HCT116 (cell line): ENCODE data around the gene ABCA1. TPM values are rescaled to one million over a fixed set of nuclear protein-coding genes. Genes with fewer than 3 reads are reported as not detected.

Experiments used
- ATAC-seq: fragments of 200-7000 bp; cut with Tn5 transposase; 2 replicates; pipeline ENCODE4 v1.9.1; 2020; ENCODE audit warnings: mild to moderate bottlenecking, moderate library complexity
- BruUV-seq: library from RNA; stranded (reverse); fragments of 400-500 nt; replicated peaks from 2 replicates; lab custom pipeline; 2021; lab: Mats Ljungman, UMichigan
- CTCF ChIA-PET: fragments of 300-600 bp; sonication (Branson Sonifier 250); formaldehyde crosslinking; loops from one replicate; lab custom pipeline; 2021; ENCODE audit warnings: antibody characterized with exemption; lab: Charles Lee
- POLR2A ChIA-PET: fragments of 300-600, 350-600 bp; sonication (Branson Sonifier 250); formaldehyde crosslinking; loops from one replicate; lab custom pipeline; 2021; ENCODE audit warnings: antibody characterized with exemption; lab: Charles Lee
- RAD21 ChIA-PET, 2 experiments: fragments of 300-600 bp; sonication (Branson Sonifier 250); formaldehyde crosslinking; loops; one replicate each; lab custom pipeline; 2023; ENCODE audit warnings: low total read pairs in 2 of 2; ENCODE audit not compliant: uncharacterized antibody in 2 of 2, unreplicated experiment in 2 of 2, low non-redundant PET in 1 of 2; lab: Charles Lee
- DNase-seq: peaks from one replicate; pipeline ENCODE4 v3.0.0-alpha.2; 2010; ENCODE audit warnings: low read depth, low spot score
- H2AFZ ChIP-seq: fragments of 200-600 bp; shearing (Covaris generic), sonication (generic); 2 replicates; pipeline ENCODE4 v1.6.1; 2017; ENCODE audit warnings: low read depth, mixed run types, mixed read lengths, antibody characterized with exemption, low read length; ENCODE audit not compliant: poor library complexity, severe bottlenecking
- H3K27ac ChIP-seq: 2 replicates; pipeline ENCODE4 v1.5.1; 2012; ENCODE audit warnings: low read depth, low read length
- H3K27me3 ChIP-seq: fragments of 200-600 bp; sonication (generic); 2 replicates; pipeline ENCODE4 v1.6.1; 2016; ENCODE audit warnings: mixed run types, low read length, mixed read lengths; ENCODE audit not compliant: insufficient read depth
- H3K36me3 ChIP-seq, 2 experiments: fragments of 200-500 bp in 1 of 2; fragments of 200-600 bp in 1 of 2; sonication (Bioruptor generic) in 1 of 2; sonication (generic) in 1 of 2; 2 replicates each; pipeline versions ENCODE4 v1.5.1 to v1.6.1; 2014 to 2016; ENCODE audit warnings: low read length in 2 of 2, inconsistent platforms in 1 of 2, mixed read lengths in 1 of 2, mixed run types in 1 of 2; ENCODE audit not compliant: insufficient read depth in 2 of 2, control insufficient read depth in 1 of 2
- H3K4me1 ChIP-seq, 2 experiments: fragments of 200-600 bp in 1 of 2; sonication (generic) in 1 of 2; 2 replicates each; pipeline versions ENCODE4 v1.5.1 to v1.6.1; 2012 to 2017; ENCODE audit warnings: low read length in 2 of 2, inconsistent platforms in 1 of 2, mild to moderate bottlenecking in 1 of 2, mixed read lengths in 1 of 2, mixed run types in 1 of 2, moderate library complexity in 1 of 2; ENCODE audit not compliant: insufficient read depth in 2 of 2, control insufficient read depth in 1 of 2
- H3K4me2 ChIP-seq: fragments of 200-600 bp; sonication (generic); 2 replicates; pipeline ENCODE4 v1.6.1; 2017; ENCODE audit warnings: mixed run types, low read length, mixed read lengths
- H3K4me3 ChIP-seq, 2 experiments: fragments of 200-600 bp in 1 of 2; sonication (generic) in 1 of 2; replicated peaks in 1 of 2; 2 replicates each; pipeline ENCODE4 v1.5.1; 2011 to 2016; ENCODE audit warnings: low read length in 2 of 2, control low read depth in 1 of 2, low read depth in 1 of 2, mild to moderate bottlenecking in 1 of 2, mixed read lengths in 1 of 2, mixed run types in 1 of 2
- H3K79me2 ChIP-seq: fragments of 200-600 bp; sonication (generic); 2 replicates; pipeline ENCODE4 v1.6.1; 2017; ENCODE audit warnings: mild to moderate bottlenecking, mixed run types, low read length, moderate library complexity, mixed read lengths; ENCODE audit not compliant: insufficient read depth
- H3K9ac ChIP-seq: fragments of 200-600 bp; sonication (generic); 2 replicates; pipeline ENCODE4 v1.6.1; 2016; ENCODE audit warnings: low read length, mixed read lengths
- H3K9me2 ChIP-seq: fragments of 200-600 bp; sonication (generic), shearing (Covaris generic); 2 replicates; pipeline ENCODE4 v1.6.1; 2017; ENCODE audit warnings: mixed run types, mild to moderate bottlenecking, moderate library complexity; ENCODE audit not compliant: insufficient read depth
- H3K9me3 ChIP-seq, 2 experiments: fragments of 200-500 bp in 1 of 2; fragments of 200-600 bp in 1 of 2; sonication (Bioruptor generic) in 1 of 2; sonication (generic) in 1 of 2; 2 replicates each; pipeline ENCODE4 v1.6.1; 2014 to 2017; ENCODE audit warnings: low read length in 2 of 2, mixed read lengths in 2 of 2, inconsistent platforms in 1 of 2, low read depth in 1 of 2, mild to moderate bottlenecking in 1 of 2, mixed run types in 1 of 2, moderate library complexity in 1 of 2; ENCODE audit not compliant: control insufficient read depth in 1 of 2, insufficient read depth in 1 of 2
- H4K20me1 ChIP-seq: fragments of 200-600 bp; sonication (generic), shearing (Covaris generic); 2 replicates; pipeline ENCODE4 v1.6.1; 2017; ENCODE audit warnings: mixed run types, mild to moderate bottlenecking, moderate library complexity; ENCODE audit not compliant: insufficient read depth
- ATF3 ChIP-seq: IDR thresholded peaks from 2 replicates; pipeline ENCODE4 v1.6.1; 2012
- CBX3 ChIP-seq: IDR thresholded peaks from 2 replicates; pipeline ENCODE4 v1.6.1; 2012; ENCODE audit warnings: low read depth
- CTCF ChIP-seq, 3 experiments: fragments of 200-600 bp in 1 of 3; sonication (generic) in 1 of 3; IDR thresholded peaks in 2 of 3; conservative IDR thresholded peaks in 1 of 3; 2 replicates each; pipeline ENCODE4 v1.5.1; 2012 to 2017; ENCODE audit warnings: low read depth in 2 of 3, low read length in 2 of 3, antibody characterized with exemption in 1 of 3, borderline replicate concordance in 1 of 3, control low read depth in 1 of 3, mild to moderate bottlenecking in 1 of 3, mixed read lengths in 1 of 3, mixed run types in 1 of 3, moderate library complexity in 1 of 3; ENCODE audit not compliant: insufficient read depth in 1 of 3
- EGR1 ChIP-seq: IDR thresholded peaks from 2 replicates; pipeline ENCODE4 v1.6.1; 2012; ENCODE audit warnings: low read depth
- ELF1 ChIP-seq: IDR thresholded peaks from 2 replicates; pipeline ENCODE4 v1.6.1; 2012; ENCODE audit warnings: low read depth, borderline replicate concordance
- EZH2 ChIP-seq: fragments of 200-600 bp; sonication (generic); IDR thresholded peaks from 2 replicates; pipeline ENCODE4 v1.6.1; 2017; ENCODE audit warnings: antibody characterized with exemption, mixed run types
- FOSL1 ChIP-seq: IDR thresholded peaks from 2 replicates; pipeline ENCODE4 v1.6.1; 2012; ENCODE audit warnings: low read depth
- POLR2A ChIP-seq: IDR thresholded peaks from 2 replicates; pipeline ENCODE4 v1.7.0; 2011; ENCODE audit warnings: borderline replicate concordance; ENCODE audit not compliant: insufficient read depth, insufficient read length; ENCODE audit errors: extremely low read depth
- SP1 ChIP-seq: IDR thresholded peaks from 2 replicates; pipeline ENCODE4 v1.6.1; 2012; ENCODE audit warnings: low read depth
- YY1 ChIP-seq: IDR thresholded peaks from 2 replicates; pipeline ENCODE4 v1.6.1; 2011; ENCODE audit warnings: low read length, low read depth, moderate library complexity, mild to moderate bottlenecking; ENCODE audit not compliant: insufficient replicate concordance; ENCODE audit errors: extremely low read depth
- ZBTB33 ChIP-seq: IDR thresholded peaks from 2 replicates; pipeline ENCODE4 v1.6.1; 2011; ENCODE audit warnings: mild to moderate bottlenecking, low read length, moderate library complexity; ENCODE audit not compliant: insufficient replicate concordance; ENCODE audit errors: extremely low read depth
- ZNF274 ChIP-seq: fragments of 200-500 bp; sonication (Bioruptor generic); IDR thresholded peaks from 2 replicates; pipeline ENCODE4 v1.6.1; 2014; ENCODE audit warnings: mild to moderate bottlenecking, low read depth, low read length, inconsistent platforms
- intact Hi-C: fragments of 100-400 bp; cut with micrococcal nuclease; formaldehyde crosslinking; loops from 2 replicates; pipeline ENCODE4 v1.10.0; 2022
- total RNA-seq: library from RNA; stranded (reverse); gene quantifications from one replicate; pipeline ENCODE4 v1.2.1, GENCODE V29; 2021; ENCODE audit not compliant: unreplicated experiment

The ABCA1 gene
- total RNA-seq, 1 experiment from 2014 or later: 0.89 TPM

GRCh38 chr9:104844710-104845109 lies 83.2 kb downstream of the ABCA1 start:
- no peak overlapping the region for H3K4me2 ChIP-seq
- no peak overlapping the region for H3K4me3 ChIP-seq
- H3K27ac ChIP-seq: no peak overlapping the region
- no peak overlapping the region for H2AFZ ChIP-seq
- no peaks in the 10 kb centered on the region for H4K20me1 ChIP-seq
- POLR2A ChIA-PET: no interaction called here
- no peak for ATAC-seq
- DNase-seq: no peak
- TF ChIP-seq YY1 (no peak), EZH2 (no peak), CTCF (IDR thresholded peaks at IDR 0.05 in 2 of 3, conservative IDR thresholded peaks at IDR 0.05 in 1 of 3; ENCODE audit: borderline replicate concordance in 1 of 3, insufficient read depth in 1 of 3, low read depth in 2 of 3, low read length in 2 of 3) (no peak), FOSL1 (no peak), ATF3 (no peak), ZNF274 (no peak), EGR1 (no peak), CBX3 (no peak), SP1 (no peak), POLR2A (no peak), ZBTB33 (no peak), ELF1 (no peak)
- intact Hi-C loops: no loop called here
- CTCF ChIA-PET: no interaction called here
- H3K79me2 ChIP-seq: no peaks in the 10 kb centered on the region
- H3K4me1 ChIP-seq: no peaks in the 10 kb centered on the region
- BruUV-seq: no TSS peak
- RAD21 ChIA-PET: no interaction called here
- H3K27me3 ChIP-seq: peaks cover 20% of the 10 kb centered on the region; the same call in 1 of the 2 replicates
- H3K9me3 ChIP-seq: no peaks in the 10 kb centered on the region
- H3K9ac ChIP-seq: no peak overlapping the region
- no peaks in the 10 kb centered on the region for H3K36me3 ChIP-seq
- no peaks in the 10 kb centered on the region for H3K9me2 ChIP-seq
